SK-N-SH (cell line): ENCODE measurements around the gene NCAM2. TPM values are rescaled to one million over a fixed set of nuclear protein-coding genes. Genes with fewer than 3 reads are reported as not detected.

Experiments
- CTCF ChIA-PET: fragments of 300-600, 350-600 bp; formaldehyde crosslinking; extraction: SDS; loops from one replicate; lab custom pipeline; 2021; lab: Yijun Ruan, JAX
- POLR2A ChIA-PET: fragments of 350-600 bp; sonication (Branson Sonifier 250); formaldehyde crosslinking; extraction: SDS; loops from one replicate; lab custom pipeline; 2020; ENCODE audit warnings: antibody characterized with exemption, inconsistent platforms; lab: Yijun Ruan, JAX
- DNase-seq: peaks from one replicate; pipeline ENCODE4 v3.0.0; 2012
- H2AFZ ChIP-seq: fragments of 200-600 bp; sonication (generic); 2 replicates; pipeline ENCODE4 v1.8.1; 2016; ENCODE audit warnings: antibody characterized with exemption, mild to moderate bottlenecking, low read depth
- H3F3A ChIP-seq: fragments of 200-600 bp; sonication (generic); replicated peaks from 2 replicates; pipeline ENCODE3; 2016; ENCODE audit warnings: antibody characterized with exemption, mild to moderate bottlenecking; ENCODE audit not compliant: insufficient read depth
- H3K27ac ChIP-seq, 2 experiments: fragments of 200-500 bp in 1 of 2; fragments of 200-600 bp in 1 of 2; sonication (Bioruptor generic) in 1 of 2; sonication (generic), shearing (Covaris generic) in 1 of 2; 2 replicates each; pipeline versions ENCODE4 v1.5.1 to v1.6.1; 2014 to 2016; ENCODE audit warnings: low read depth in 2 of 2, inconsistent platforms in 1 of 2, low read length in 1 of 2, mild to moderate bottlenecking in 1 of 2, mixed read lengths in 1 of 2
- H3K27me3 ChIP-seq: fragments of 200-600 bp; sonication (generic), shearing (Covaris generic); 2 replicates; pipeline ENCODE4 v1.6.1; 2016; ENCODE audit warnings: mixed run types; ENCODE audit not compliant: insufficient read depth
- H3K36me3 ChIP-seq, 2 experiments: fragments of 200-500 bp in 1 of 2; fragments of 200-600 bp in 1 of 2; sonication (Bioruptor generic) in 1 of 2; sonication (generic) in 1 of 2; replicated peaks in 1 of 2; 2 replicates each; pipeline versions ENCODE3 to v1.5.1; 2014 to 2016; ENCODE audit warnings: low read length in 1 of 2, mild to moderate bottlenecking in 1 of 2; ENCODE audit not compliant: insufficient read depth in 2 of 2, control insufficient read depth in 1 of 2
- H3K4me1 ChIP-seq, 2 experiments: fragments of 200-500 bp in 1 of 2; fragments of 200-600 bp in 1 of 2; sonication (Bioruptor generic) in 1 of 2; sonication (generic), shearing (Covaris generic) in 1 of 2; 2 replicates each; pipeline versions ENCODE4 v1.5.1 to v1.6.1; 2014 to 2016; ENCODE audit warnings: low read depth in 1 of 2, low read length in 1 of 2, mixed run types in 1 of 2; ENCODE audit not compliant: insufficient read depth in 2 of 2, control insufficient read depth in 1 of 2
- H3K4me2 ChIP-seq: fragments of 200-600 bp; sonication (generic), shearing (Covaris generic); 2 replicates; pipeline ENCODE4 v1.6.1; 2017; ENCODE audit warnings: mixed run types
- H3K4me3 ChIP-seq, 2 experiments: fragments of 200-500 bp in 1 of 2; fragments of 200-600 bp in 1 of 2; sonication (Bioruptor generic) in 1 of 2; sonication (generic), shearing (Covaris generic) in 1 of 2; 2 replicates each; pipeline versions ENCODE4 v1.5.1 to v1.8.1; 2014 to 2016; ENCODE audit warnings: low read depth in 2 of 2, inconsistent platforms in 1 of 2, low read length in 1 of 2, mild to moderate bottlenecking in 1 of 2, mixed read lengths in 1 of 2, moderate library complexity in 1 of 2
- H3K79me2 ChIP-seq: fragments of 200-600 bp; sonication (generic); 2 replicates; pipeline ENCODE4 v1.8.1; 2017; ENCODE audit warnings: mild to moderate bottlenecking; ENCODE audit not compliant: insufficient read depth
- H3K9ac ChIP-seq: fragments of 200-600 bp; sonication (generic); 2 replicates; pipeline ENCODE4 v1.6.1; 2017; ENCODE audit warnings: mixed run types
- H3K9me2 ChIP-seq: fragments of 200-600 bp; sonication (generic); 2 replicates; pipeline ENCODE4 v1.6.1; 2017; ENCODE audit warnings: mixed run types
- H3K9me3 ChIP-seq: fragments of 200-600 bp; sonication (generic); 2 replicates; pipeline ENCODE4 v1.6.1; 2017; ENCODE audit warnings: mixed run types, mild to moderate bottlenecking, moderate library complexity
- H4K20me1 ChIP-seq: fragments of 200-600 bp; sonication (generic); 2 replicates; pipeline ENCODE4 v1.6.1; 2017; ENCODE audit warnings: mild to moderate bottlenecking, mixed run types; ENCODE audit not compliant: insufficient read depth
- ELF1 ChIP-seq: IDR thresholded peaks from 2 replicates; pipeline ENCODE4 v1.4.0; 2012
- EZH2phosphoT487 ChIP-seq: fragments of 200-600 bp; sonication (generic); IDR thresholded peaks from 2 replicates; pipeline ENCODE4 v1.6.1; 2017; ENCODE audit warnings: low read depth, mixed run types, mild to moderate bottlenecking, antibody characterized with exemption, moderate library complexity, borderline replicate concordance
- FOSL2 ChIP-seq: IDR thresholded peaks from 2 replicates; pipeline ENCODE4 v1.4.0; 2012; ENCODE audit warnings: low read depth, mild to moderate bottlenecking, moderate library complexity, borderline replicate concordance
- FOXM1 ChIP-seq: IDR thresholded peaks from 2 replicates; pipeline ENCODE4 v1.4.0; 2012; ENCODE audit warnings: low read depth, mild to moderate bottlenecking
- GABPA ChIP-seq: IDR thresholded peaks from 2 replicates; pipeline ENCODE4 v1.4.0; 2012; ENCODE audit warnings: low read depth, mild to moderate bottlenecking
- GATA2 ChIP-seq: sonication (generic); formaldehyde crosslinking; IDR thresholded peaks from 2 replicates; pipeline ENCODE4 v1.5.0; 2020; ENCODE audit warnings: mild to moderate bottlenecking, missing genetic modification reagents
- MAX ChIP-seq: IDR thresholded peaks from 2 replicates; pipeline ENCODE4 v1.4.0; 2012; ENCODE audit warnings: low read depth
- MEF2A ChIP-seq: IDR thresholded peaks from 2 replicates; pipeline ENCODE4 v1.4.0; 2012; ENCODE audit warnings: low read depth, borderline replicate concordance
- NRF1 ChIP-seq: IDR thresholded peaks from 2 replicates; pipeline ENCODE4 v1.6.1; 2012; ENCODE audit warnings: low read depth, mild to moderate bottlenecking, low read length
- PBX3 ChIP-seq: IDR thresholded peaks from 2 replicates; pipeline ENCODE4; 2012
- RCOR1 ChIP-seq: fragments of 150-350 bp; IDR thresholded peaks from 2 replicates; pipeline ENCODE4 v1.6.1; 2017; ENCODE audit warnings: antibody characterized with exemption, low read length
- RXRA ChIP-seq: IDR thresholded peaks from 2 replicates; pipeline ENCODE4 v1.4.0; 2012; ENCODE audit warnings: low read depth, mild to moderate bottlenecking, borderline replicate concordance
- SMC3 ChIP-seq: IDR thresholded peaks from 2 replicates; pipeline ENCODE4 v1.6.1; 2012; ENCODE audit warnings: low read depth, low read length, improper control_type of control experiment
- TEAD4 ChIP-seq: IDR thresholded peaks from 2 replicates; pipeline ENCODE4 v1.4.0; 2012; ENCODE audit warnings: mild to moderate bottlenecking, borderline replicate concordance; ENCODE audit not compliant: insufficient read depth
- YY1 ChIP-seq: IDR thresholded peaks from 2 replicates; pipeline ENCODE4 v1.4.0; 2012; ENCODE audit warnings: low read depth, mild to moderate bottlenecking
- WGBS: methylation state at CpG from one replicate; pipeline ENCODE4 v1.1.6; 2017; ENCODE audit warnings: low lambda C conversion rate; 5-methylcytosine and 5-hydroxymethylcytosine counted together
- polyA plus RNA-seq, 3 experiments: library from polyadenylated mRNA; depleted of rRNA; stranded (reverse); fragments of >200 nt; gene quantifications; 2 replicates each; pipeline ENCODE4 v1.2.3, GENCODE V29; 2012
- TF ChIP-seq, protein P1 (sequence below): fragments of 150-350 bp; IDR thresholded peaks from 2 replicates; pipeline ENCODE4 v1.6.1; 2016; ENCODE audit warnings: mild to moderate bottlenecking, low read depth, low read length

The NCAM2 gene
- polyA plus RNA-seq, 1 of the 3 experiments (the other 2 are of a cell fraction) = 2.1 TPM

GRCh38 chr21:21385404-21385803 lies 387.2 kb downstream of the NCAM2 start:
- Histone ChIP-seq H3K36me3 (no peaks in the 10 kb centered on the region), H3K79me2 (no peaks in the 10 kb centered on the region), H3F3A (no peaks in the 10 kb centered on the region), H3K4me2 (no peak overlapping the region), H2AFZ (no peak overlapping the region), H3K27me3 (no peaks in the 10 kb centered on the region), H3K27ac (no peak overlapping the region), H3K4me3 (no peak overlapping the region), H3K9me2 (no peaks in the 10 kb centered on the region), H3K9me3 (no peaks in the 10 kb centered on the region), H4K20me1 (no peaks in the 10 kb centered on the region), H3K9ac (no peak overlapping the region), H3K4me1 (no peaks in the 10 kb centered on the region; a peak in 1 of 4 replicates)
- WGBS = 81% methylated on average over 3 of the region's 3 CpGs
- no peak for TF ChIP-seq NRF1
- TF ChIP-seq GABPA = no peak
- no peak for TF ChIP-seq MEF2A
- TF ChIP-seq SMC3 = no peak
- TF ChIP-seq TEAD4 = no peak
- no peak for TF ChIP-seq PBX3
- TF ChIP-seq ELF1 = no peak
- no peak for TF ChIP-seq YY1
- TF ChIP-seq, protein P1, sequence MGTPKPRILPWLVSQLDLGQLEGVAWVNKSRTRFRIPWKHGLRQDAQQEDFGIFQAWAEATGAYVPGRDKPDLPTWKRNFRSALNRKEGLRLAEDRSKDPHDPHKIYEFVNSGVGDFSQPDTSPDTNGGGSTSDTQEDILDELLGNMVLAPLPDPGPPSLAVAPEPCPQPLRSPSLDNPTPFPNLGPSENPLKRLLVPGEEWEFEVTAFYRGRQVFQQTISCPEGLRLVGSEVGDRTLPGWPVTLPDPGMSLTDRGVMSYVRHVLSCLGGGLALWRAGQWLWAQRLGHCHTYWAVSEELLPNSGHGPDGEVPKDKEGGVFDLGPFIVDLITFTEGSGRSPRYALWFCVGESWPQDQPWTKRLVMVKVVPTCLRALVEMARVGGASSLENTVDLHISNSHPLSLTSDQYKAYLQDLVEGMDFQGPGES = no peak
- TF ChIP-seq GATA2 (CRISPR knock-in tag) = no peak
- no peak for TF ChIP-seq EZH2phosphoT487
- TF ChIP-seq FOSL2 = no peak
- CTCF ChIA-PET = interaction anchor here (0.7 to 1.0 kb wide), 2 partner anchors 23 to 222 kb away, joined by 3 read pairs; no protein-coding TSS in a partner anchor
- no peak for DNase-seq
- POLR2A ChIA-PET = no interaction called here

DNA sequence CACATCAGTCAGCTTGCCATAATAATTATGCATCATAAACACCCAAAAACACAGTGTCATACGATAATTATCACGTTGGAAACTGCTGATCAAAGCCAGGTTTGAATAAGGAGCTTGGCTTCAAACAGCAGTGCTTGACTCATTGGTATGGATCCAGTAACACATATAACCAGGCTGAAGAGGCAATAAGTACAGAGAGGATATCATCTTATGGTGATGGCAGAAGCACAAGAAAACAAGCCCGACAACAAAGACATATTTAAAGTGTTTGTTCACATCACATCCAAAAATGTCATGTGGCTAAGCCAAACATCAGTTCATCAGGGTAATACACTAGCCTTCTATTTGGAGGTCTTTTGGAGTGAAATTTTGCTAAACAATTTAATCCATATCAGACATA lies 389.7 kb downstream of the NCAM2 start:
- H3K4me3 ChIP-seq = no peak overlapping the region
- no peak overlapping the region for H3K4me2 ChIP-seq
- ChIA-PET CTCF (interaction anchor here (1.1 kb wide), 1 partner anchor 156 kb away, joined by 3 read pairs; no protein-coding TSS in a partner anchor), POLR2A (no interaction called here)
- H3K9me2 ChIP-seq = no peaks in the 10 kb centered on the region
- TF ChIP-seq NRF1 (no peak), FOXM1 (no peak), RXRA (no peak), MAX (no peak), RCOR1 (no peak), MEF2A (no peak)
- no peak for DNase-seq
- no peak overlapping the region for H3K9ac ChIP-seq
- no peak overlapping the region for H3K27ac ChIP-seq
- no peaks in the 10 kb centered on the region; a peak in 1 of 4 replicates for H3K4me1 ChIP-seq
- H3K9me3 ChIP-seq = no peaks in the 10 kb centered on the region
- no peaks in the 10 kb centered on the region for H3K79me2 ChIP-seq
- no peak overlapping the region for H2AFZ ChIP-seq
- H3F3A ChIP-seq = no peaks in the 10 kb centered on the region
- H3K36me3 ChIP-seq = no peaks in the 10 kb centered on the region
- 56% methylated on average over 3 of the region's 3 CpGs for WGBS
- no peaks in the 10 kb centered on the region for H4K20me1 ChIP-seq
- H3K27me3 ChIP-seq = no peaks in the 10 kb centered on the region
